HG03378 (cell line): ENCODE results near the gene SOD3.

ENCODE experiments used
- ATAC-seq: cut with Tn5 transposase; IDR thresholded peaks from one replicate; pipeline ENCODE4 v1.9.1; 2021; ENCODE audit warnings: mild to moderate bottlenecking, moderate library complexity; ENCODE audit not compliant: unreplicated experiment

Gene SOD3

GRCh38 chr4:24801136-24801855 is 5.9 kb downstream of the SOD3 start:
- no peak for ATAC-seq

GRCh38 chr4:24802648-24803047 is 7.3 kb downstream of the SOD3 start:
- ATAC-seq: no peak

GRCh38 chr4:24805067-24805466 is 9.7 kb downstream of the SOD3 start:
- ATAC-seq: no peak

GRCh38 chr4:24805566-24805965 is 10.2 kb downstream of the SOD3 start:
- ATAC-seq: no peak

GRCh38 chr4:24806206-24806990 is 11.0 kb downstream of the SOD3 start:
- ATAC-seq: no peak

- ATAC-seq: no peak
These were observed 12.2 kb downstream of the SOD3 start for GRCh38 chr4:24807611-24808010.

GRCh38 chr4:24808261-24808660 is 12.9 kb downstream of the SOD3 start:
- no peak for ATAC-seq

- ATAC-seq: no peak
These were observed 13.6 kb downstream of the SOD3 start for GRCh38 chr4:24808955-24809354.

GRCh38 chr4:24809376-24809775 is 14.0 kb downstream of the SOD3 start:
- no peak for ATAC-seq

GRCh38 chr4:24809815-24810405 is 14.5 kb downstream of the SOD3 start:
- ATAC-seq: no peak

- no peak for ATAC-seq
These were observed 15.7 kb downstream of the SOD3 start for GRCh38 chr4:24810871-24811631.

- ATAC-seq: no peak
These were observed 18.4 kb downstream of the SOD3 start for GRCh38 chr4:24813732-24814131.

GRCh38 chr4:24816797-24817196 is 21.4 kb downstream of the SOD3 start:
- ATAC-seq: no peak

GRCh38 chr4:24820541-24820940 is 25.2 kb downstream of the SOD3 start:
- no peak for ATAC-seq

- ATAC-seq: no peak
These were observed 29.3 kb downstream of the SOD3 start for GRCh38 chr4:24824720-24825119.

GRCh38 chr4:24831637-24832036 is 36.3 kb downstream of the SOD3 start:
- no peak for ATAC-seq

GRCh38 chr4:24835696-24836095 is 40.3 kb downstream of the SOD3 start:
- no peak for ATAC-seq

GRCh38 chr4:24836661-24837242 is 41.4 kb downstream of the SOD3 start:
- no peak for ATAC-seq

- ATAC-seq: no peak
These were observed 42.0 kb downstream of the SOD3 start for GRCh38 chr4:24837336-24837735.

GRCh38 chr4:24837781-24838180 is 42.4 kb downstream of the SOD3 start:
- no peak for ATAC-seq

GRCh38 chr4:24840362-24840761 is 45.0 kb downstream of the SOD3 start:
- no peak for ATAC-seq
